Putamen (tissue), 1 donor: Measurements from ENCODE around the gene SHCBP1L.

Experiments used
- DNase-seq: peaks from one replicate; pipeline ENCODE4 v3.0.0-alpha.2; 2016; ENCODE audit warnings: low spot score

The SHCBP1L gene

DNA sequence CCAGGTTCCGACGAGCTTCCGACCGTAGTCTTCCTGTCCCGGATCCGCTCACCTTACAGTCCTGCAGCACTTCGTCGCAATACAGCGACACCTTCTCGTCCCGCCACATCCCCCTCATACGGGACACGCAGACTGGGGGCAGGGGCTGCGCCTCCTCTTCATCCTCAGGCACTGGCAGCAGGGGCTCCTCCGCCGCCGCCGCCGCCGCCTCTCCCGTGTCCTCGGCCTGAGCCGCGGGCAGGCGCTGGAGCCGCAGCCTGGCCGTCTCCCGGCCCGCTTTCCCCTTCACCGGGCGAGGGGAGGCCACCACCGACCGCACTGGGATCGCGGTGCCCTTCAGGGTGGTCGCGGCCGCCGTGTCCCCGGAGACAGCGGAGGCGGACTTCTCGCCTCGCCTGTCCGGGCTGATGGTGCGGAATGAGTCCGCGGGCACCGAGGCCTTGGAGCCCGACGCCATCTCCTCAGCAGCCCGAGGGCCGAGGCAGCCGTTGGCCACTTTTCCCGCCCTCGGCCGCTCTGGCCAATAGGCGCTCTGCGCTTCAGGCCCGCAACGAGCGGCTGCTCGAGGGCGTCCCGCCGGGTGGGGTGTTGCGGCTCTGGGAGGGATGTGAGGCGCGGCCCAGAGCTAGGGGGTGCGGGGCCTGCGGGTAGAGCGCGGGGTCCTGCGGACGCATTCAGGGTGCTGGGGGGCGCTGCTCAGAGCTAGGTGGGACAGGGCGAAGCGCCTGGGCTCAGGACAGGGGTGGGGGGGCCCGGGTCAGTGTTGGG is at the start of gene SHCBP1L:
Gene SHCBP1L (minus strand): TSS at position 490 of the 768 bp plus-strand sequence. CDS start 33 bp downstream, at position 457.
- DNase-seq: no peak

DNA sequence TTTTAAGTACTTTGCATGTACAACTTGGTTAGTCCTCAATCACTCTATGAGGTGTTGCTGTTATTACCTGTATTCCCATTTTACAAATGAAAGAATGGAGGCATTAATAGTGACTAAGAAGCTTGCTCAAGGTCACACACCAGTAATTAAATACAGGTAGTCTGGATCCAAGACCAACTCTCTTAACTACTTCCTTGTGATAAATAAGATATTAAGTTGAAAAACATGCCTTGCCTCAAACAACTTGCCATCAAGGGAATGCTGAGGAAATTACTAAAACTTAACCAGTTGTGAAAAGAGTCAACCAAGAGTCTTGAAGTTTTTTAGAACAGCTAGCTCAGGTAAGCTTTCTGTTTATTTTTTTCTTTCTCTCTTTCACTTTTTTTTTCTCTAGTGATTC is 49.3 kb upstream of the SHCBP1L start:
- no peak for DNase-seq

DNA sequence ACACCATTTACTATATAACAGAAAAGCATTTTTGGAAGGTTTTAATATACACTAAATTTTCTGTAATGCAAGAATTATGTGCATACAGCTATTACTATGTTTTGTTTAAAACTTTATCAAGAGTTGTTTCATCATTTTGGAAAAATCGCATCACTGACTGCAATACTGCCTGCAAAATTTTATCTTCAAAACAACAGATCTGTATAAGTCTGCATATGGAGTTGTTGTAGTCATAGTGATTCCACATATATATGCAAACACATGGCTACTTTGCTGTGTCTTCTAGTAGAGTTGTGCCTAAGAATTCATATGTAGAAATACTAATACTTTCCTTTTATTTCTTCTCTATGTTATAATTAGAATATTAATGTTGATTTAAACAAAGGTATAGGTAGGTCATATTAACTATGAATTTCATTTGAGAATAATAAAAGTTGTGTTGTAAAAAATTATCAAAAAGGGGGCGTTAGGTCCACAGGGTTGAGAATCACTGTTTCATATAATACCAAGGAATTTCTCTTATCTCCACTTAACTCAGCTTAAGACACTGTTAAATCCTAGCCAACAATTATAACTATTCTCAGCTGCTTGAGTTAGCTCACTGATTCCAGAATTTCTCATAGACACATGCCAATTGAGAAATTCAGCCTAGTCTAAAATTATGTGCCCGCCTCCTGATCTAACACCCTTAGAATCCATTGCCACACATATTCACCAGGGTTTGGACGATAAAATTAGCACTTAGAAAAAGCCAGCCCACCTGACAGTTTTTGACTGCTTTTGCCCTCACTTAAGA is 47.4 kb upstream of the SHCBP1L start:
- DNase-seq: no peak

DNA sequence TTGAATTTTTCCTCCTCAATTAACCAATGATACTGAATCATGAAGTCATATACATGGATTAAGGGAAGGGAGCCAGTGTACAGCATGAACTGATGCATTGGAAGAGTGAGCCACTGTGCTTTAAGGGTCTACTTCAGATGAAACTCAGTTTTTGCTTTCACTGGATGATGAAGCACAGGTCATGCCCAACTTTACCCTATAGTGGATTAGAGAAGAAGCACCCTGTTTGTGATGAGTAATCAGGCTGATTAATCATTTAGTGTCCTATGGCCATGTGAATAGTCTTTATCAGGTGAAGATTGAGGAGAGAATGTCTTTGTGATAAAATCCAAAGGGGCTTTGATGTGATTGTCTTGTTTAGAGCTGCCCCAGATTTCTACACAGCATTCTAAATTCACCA is 45.5 kb upstream of the SHCBP1L start:
- no peak for DNase-seq

DNA sequence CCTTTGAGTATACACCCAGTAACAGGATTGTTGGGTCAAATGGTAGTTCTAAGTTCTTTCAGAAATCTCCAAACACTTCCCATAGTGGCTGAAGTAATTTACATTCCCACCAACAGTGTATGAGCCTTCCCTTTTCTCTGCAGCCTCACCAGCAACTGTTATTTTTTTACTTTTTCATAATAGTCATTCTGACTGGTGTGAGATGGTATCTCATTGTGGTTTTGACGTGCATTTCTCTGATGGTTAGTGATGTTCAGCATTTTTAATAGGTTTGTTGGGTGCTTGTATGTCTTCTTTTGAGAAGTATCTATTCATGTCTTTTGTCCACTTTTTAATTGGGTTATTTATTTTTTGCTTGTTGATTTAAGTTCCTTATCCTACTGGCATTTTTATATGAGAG is 43.9 kb upstream of the SHCBP1L start:
- no peak for DNase-seq

DNA sequence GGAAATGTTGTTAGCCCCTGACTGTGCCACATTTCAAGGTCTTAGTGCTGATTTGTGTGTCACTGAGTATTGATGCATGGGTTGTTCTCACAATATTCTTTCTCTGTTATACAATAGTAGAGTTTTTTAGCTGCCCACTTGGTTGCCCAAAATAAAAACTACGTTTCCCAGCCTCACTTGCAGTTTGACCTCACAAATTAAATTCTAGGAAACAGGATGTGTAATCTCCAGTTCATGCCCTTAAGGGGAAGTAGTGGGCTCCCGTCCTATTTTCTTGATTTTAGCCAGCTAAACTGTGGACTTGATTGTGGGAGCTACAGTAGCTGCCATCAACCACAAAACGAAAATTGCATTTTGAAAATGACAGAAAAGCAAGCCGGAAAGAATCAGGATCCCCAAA is 42.9 kb upstream of the SHCBP1L start:
- no peak for DNase-seq

DNA sequence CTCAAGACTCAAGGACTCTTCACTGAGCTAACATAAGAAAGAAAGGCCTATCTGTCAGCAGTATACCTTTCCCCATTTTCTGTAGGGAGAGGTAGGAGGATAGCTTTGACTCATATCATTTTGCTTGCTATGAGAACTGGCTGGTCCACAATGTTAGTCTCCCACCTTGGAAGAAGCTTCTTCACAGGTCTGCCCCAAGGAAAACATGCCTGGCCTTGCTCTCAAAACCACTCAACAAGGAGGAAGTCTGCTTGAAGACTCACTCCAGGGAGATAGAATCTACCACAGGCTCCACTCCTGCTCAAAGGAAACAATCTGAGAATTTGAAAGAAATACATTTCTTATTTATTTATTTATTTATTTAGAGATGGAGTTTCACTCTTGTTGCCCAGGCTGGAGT is 40.8 kb upstream of the SHCBP1L start:
- no peak for DNase-seq

DNA sequence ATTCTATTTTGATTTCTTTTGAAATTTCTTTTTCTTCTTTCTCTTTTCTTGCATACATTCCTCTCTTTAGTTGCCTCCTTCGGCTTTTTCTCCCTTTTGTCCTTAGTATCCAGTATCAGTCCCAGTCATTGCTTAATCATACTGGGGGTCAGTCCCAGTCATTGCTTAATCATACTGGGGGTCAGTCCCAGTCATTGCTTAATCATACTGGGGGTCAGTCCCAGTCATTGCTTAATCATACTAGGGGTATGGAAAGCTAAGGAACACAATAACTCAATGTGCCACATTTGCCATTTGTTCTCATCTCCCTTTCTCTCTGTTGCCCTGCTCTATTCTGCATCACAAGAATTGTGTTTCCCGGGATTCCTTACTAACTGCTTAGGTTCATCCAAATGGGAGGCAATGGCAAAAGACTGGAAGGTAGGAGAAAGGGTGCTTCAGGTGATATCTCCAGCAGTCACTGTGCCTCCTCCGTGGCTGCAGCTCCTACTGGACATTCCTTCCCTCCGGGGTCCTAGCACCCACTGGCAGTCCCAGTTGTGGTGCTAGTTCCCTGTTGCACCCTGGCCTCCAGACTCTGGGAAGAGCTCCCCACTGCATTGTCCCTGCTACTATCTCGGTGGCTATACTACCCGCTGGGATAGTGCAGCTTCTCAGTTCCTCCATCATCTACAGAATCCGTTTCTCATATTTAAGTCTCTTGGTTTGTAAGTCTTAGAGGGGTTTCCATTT is 37.6 kb upstream of the SHCBP1L start:
- no peak for DNase-seq

DNA sequence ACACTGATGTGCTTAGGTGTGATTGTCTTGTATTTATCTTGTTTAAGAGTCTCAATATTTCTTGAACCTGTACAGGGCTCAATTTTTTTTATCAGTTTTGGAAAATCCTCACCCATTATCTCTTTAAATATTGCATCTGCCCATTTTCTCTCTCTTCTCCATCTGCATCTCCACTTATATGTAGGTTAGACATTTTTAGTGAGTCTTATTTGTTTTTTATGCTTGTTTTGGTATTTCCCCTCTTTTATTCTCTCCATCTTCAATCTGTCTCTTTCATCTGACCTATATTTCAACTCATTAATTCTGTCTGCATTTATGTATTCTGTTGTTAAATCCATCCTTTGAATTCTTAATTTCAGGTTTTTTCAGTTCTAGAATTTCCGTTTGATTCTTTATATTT is 32.9 kb upstream of the SHCBP1L start:
- DNase-seq: no peak

DNA sequence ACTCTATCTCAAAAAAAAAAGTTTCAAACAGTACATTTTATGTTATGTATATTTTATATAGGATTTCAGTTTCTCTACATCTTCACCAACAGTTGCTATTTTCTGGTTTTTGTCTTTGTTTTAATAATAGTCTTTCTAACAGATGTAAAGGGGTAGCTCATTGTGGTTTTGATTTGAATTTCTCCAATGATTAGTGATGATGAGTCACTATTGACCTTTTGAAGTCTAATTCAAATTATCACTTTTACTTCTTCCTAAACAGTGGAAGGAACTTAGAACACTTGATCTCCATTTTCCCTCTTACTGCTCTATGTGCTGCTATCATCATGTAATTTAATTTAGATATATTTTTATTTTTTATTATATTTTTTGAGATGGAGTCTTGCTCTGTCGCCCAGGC is 31.7 kb upstream of the SHCBP1L start:
- no peak for DNase-seq

DNA sequence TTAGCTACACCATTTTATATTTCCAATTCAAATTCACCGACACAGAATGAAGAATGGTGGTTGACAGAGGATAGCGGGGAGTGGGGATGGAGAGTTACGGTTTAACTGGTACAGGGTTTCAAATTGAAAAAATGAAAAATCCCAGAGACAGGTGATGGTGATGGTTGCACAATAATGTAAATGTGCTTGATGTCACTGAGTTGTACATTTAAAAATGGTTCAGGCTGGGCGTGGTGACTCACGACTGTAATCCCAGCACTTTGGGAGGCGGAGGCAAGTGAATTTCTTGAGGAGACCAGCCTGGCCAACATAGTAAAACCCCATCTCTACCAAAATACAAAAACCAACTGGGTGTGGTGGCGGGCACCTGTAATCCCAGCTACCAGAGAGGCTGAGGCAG is 31.2 kb upstream of the SHCBP1L start:
- no peak for DNase-seq

DNA sequence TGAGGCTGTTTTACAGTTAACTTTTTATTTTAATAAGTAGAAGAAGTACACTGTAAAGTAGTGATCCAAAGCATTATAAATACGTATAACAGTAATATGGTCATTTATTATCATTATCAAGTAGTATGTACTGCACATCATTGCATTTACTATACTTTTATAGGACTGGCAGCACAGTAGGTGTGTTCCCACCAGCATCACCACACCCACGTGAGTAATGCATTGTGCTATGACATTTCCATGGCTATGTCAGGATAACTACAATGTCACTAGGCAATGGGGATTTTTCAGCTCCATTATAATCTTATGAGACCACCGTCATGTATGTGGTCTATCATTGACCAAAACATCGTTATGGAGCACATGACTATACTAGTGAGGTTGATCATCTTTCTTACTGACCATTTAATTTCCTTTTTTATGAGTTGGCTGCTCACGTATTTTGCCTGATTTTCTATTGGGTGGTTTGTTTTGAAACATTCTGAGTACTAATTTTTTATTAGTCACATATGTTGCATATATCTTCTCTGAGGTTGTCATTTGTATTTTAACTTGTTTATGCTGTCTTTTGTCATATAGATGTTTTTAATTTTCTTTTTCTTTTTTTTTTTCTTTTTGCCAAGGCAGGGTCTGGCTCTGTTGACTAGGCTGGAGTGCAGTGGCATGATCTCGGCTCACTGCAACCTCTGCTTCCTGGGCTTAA is 25.3 kb upstream of the SHCBP1L start:
- no peak for DNase-seq

DNA sequence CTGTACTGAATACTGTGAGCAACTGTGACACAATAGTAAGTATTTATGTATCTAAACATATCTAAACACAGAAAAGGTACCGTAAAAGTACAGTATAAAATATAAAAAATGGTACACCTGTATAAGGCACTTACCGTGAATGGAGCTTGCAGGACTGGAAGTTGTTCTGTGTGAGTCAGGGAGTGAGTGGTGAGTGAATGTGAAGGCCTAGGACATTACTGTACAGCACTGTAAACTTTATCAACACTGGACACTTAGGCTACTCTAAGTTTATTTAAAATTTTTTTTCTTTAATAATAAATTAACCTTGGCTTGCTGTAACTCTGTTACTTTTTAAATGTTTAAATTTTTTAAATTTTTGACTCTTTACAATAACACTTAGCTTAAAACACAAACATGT is 24.5 kb upstream of the SHCBP1L start:
- DNase-seq: no peak

DNA sequence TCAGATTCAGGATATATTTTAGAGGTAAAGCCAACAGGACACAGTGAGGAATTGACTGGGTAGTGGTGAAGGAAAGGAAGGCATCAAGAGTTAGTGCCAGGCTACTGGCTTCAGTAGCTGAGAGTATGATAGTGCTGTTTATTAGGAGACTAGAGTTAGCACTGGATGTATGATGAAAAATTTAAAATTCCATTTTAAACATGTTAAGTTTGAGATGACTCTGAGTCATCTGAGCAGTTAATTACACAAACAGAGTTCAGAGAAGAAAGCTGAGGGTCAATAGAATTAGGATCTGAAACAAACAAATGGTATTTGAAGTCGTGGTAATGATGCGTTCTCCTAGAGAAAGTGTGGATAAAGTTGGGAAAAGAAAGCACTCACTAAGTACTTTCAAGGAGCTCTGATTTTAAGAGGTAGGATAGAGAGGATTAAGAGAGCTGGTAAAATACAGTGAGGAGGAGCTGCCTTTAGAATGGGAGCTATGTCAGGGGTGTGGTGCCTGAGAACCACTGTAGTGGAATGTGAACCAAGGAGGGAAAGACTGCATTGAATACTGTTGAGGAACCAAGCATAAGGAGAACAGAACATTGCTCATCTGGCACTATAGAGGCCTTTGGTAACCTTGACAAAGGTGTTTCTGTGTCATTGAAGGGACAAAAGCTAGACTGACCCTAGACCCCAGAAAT is 21.7 kb upstream of the SHCBP1L start:
- DNase-seq: no peak

DNA sequence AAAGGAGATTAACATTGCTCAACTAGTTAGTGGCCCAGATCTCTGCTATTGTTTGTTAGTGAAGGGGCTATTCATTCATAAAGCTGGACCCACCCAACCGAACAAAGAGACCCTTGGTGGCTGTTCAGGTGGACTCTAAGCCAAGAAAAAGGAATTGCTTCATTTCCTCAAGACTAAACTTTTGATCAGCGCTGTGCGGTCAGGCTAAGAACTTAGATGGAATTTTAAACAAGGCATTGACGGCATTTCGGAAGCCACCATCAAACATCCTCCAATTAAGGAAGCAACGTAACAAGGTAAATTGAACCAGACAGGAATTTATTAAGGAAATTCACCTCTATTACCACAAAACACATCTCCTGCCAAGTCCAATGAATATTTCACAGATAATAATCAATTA is 19.9 kb upstream of the SHCBP1L start:
- DNase-seq: no peak

DNA sequence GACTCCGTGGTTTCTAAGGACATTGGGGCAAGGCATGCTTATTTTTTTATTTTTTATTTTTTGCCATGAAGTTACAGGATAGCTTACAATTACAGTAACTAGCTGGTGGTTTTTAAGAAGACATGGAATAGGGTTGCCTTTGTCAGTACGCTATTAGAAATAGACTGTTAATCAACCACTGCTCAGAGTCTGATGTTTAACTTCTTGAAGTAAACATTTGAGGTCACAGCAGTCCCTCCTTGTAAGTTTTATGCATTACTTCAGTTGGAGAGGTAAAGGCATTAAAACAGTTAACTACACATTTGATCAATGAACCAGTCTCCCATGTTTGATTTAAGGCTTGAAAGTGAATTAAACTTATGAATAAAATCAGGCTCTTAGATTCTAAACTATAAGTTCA is 19.3 kb upstream of the SHCBP1L start:
- no peak for DNase-seq

DNA sequence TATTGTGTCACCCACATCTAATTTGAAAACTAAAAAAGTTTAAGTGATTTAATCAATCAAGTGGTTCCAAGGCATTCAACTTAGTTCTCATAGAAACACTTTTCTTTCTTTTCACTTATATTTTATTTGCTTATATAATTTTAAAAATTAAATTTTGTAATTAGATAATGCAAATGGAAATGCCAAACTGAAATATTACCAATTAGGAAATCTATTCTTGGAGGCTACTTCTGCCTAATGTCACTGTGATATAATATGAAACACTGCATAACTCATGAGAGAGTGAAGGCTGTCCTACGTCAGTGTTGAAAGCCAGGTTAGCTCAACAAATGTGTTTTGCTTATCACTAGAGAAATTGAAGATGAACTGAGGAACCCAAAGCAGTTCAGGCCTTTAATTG is 18.3 kb upstream of the SHCBP1L start:
- no peak for DNase-seq

DNA sequence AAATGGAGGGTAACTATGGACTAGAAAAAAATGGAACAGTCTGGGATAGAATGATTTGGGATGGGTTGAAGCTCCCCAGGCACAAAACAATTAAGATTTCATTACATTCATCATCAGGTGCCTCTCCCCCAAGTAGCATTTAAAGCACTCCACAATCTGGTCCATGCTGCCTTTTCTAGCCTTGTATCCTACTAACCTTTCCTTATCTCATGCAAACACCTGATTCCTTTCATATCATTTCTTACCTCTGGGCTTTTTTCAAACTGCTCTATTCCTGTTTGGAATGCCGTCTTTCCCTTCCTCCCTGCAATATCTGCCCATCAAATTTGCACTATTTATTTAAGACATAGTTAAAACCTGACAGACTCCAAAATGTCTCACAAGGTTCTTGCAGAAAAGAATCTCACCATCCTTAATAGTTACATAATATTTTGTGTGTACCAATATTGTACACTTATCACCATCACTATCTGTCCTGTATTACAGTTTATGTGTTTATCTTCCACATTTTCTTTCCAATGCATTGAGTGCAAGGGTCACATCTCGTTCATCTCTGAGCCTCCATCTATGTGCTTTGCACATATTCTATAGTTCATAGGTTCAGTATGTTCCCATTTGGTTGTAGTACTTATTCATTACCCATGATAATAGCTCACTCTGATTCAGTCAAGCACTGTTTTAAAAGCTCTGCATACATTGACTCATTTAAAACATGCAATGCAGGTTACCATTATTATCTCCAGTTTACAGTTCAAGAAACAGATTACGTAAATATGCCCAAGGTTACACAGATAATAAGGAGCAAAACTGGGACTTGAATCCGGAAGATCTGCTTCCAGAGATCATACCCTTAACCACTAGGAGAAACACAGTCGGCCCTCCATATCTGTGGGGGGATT is 16.1 kb upstream of the SHCBP1L start:
- DNase-seq: no peak

DNA sequence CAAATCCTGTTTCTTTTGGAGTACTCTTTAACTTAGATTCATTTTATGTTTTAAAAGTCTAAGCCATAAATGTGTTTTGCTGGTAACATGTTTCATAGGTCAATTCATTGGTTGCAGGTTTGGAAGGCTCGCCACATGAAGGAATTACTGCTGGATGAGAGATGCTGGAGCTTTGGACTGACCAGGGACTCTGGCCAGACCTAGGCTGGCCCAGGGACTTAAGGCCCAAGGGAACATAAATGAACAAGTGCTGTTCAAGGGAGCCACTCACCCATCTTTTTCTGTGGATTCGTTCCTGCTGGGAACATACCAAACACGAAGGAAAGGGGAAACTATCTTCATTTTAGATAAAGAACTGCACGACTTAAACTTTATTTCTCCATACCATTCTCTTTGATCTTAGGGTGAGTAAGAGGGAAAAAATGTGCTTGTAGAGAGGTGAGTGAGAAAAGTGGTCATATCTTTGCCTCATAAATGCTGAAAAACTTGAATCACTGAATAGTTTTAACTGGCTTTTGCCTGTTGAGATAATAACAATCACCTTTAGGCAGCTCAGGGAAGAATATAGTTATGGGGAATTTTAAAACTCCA is 15.3 kb upstream of the SHCBP1L start:
- DNase-seq: no peak

DNA sequence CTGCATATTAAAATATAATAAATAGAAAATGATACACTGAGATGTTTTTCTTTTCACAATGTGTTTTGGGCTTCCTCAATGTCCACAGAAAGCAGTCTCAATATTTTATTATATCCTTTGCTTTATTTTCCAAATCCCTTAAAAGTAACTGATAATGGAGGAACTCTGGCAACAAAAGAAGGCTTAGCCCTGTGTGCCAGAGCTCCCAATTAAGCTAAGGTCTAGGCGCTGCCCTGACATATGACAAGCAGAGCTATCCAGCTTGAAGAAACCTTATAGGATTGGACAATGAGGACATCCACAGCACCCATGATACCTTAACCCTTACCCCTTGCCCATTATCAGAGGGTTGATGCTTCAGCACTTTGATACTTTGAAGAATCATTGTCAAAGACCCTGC is 12.9 kb upstream of the SHCBP1L start:
- no peak for DNase-seq
